HG03025 (cell line): ENCODE data around the gene SLX4IP.
"Not testable (repeated sequence)": the region's sequence is repeated elsewhere in the genome, so short reads cannot be mapped to it uniquely, and the experiment has no call there.

Experiments used
- ATAC-seq: cut with Tn5 transposase; IDR thresholded peaks from one replicate; pipeline ENCODE4 v1.9.1; 2021; ENCODE audit warnings: mild to moderate bottlenecking, moderate library complexity; ENCODE audit not compliant: unreplicated experiment, low FRiP score

SLX4IP gene

DNA sequence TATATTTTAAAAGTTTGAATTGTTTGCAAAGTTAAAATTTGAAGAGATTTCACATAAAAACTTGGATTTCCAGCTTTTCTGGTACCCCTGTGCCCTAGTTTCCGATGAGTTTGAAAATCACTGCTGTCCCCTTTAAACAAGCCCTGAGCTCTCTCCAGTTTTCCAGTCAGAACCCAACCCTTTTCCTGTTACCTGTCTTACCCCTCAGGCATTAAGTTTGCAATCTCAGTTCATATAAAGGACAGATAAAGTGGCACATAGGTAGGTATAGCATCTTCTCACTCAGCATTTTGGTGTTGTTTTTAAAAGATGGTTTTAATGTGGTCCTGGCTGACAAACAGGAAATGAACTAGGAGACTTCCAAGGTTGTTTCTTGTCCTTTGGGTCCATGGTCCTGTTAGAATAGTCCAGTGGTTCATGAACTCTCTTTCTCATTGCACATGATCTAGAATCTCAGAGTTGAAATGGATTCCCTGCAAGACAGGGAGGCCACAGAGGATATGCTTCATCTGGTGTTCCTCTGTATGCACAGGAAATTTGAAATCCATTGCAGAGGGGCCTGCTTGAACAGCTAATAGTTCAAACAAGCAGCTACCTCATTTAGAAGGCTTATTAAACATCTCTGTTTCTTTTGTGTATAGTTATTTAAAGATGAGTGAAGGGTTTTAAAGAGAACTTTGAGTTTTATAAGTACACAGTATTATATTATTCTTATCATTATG lies 156.0 kb downstream of the SLX4IP start:
- no peak for ATAC-seq

DNA sequence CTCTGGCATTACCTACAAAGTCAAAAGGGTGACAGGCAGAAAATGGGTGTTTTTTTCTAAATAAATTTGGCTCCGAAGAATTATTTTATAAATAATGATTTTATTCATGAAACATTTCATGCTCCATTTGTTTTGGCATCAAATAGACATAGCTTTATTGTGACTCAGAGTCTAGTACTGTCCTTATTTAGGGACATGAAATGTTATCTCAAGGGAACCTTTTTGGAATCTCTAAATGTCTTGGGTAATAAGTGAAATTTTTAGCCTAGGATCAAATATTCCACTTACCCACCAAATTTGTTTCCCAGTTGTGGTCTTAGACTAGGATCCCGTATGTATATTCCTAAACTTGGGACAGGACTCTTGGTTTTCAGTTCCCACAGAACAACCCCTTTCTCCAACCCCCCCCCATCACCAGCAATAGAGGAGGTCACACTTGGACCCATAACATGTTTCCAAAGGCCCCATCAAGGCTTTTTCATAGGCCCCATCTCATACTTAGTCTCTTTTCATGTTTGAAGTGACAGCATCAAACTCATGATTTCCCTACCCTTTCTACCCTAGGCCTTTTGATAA lies 156.9 kb downstream of the SLX4IP start:
- no peak for ATAC-seq

DNA sequence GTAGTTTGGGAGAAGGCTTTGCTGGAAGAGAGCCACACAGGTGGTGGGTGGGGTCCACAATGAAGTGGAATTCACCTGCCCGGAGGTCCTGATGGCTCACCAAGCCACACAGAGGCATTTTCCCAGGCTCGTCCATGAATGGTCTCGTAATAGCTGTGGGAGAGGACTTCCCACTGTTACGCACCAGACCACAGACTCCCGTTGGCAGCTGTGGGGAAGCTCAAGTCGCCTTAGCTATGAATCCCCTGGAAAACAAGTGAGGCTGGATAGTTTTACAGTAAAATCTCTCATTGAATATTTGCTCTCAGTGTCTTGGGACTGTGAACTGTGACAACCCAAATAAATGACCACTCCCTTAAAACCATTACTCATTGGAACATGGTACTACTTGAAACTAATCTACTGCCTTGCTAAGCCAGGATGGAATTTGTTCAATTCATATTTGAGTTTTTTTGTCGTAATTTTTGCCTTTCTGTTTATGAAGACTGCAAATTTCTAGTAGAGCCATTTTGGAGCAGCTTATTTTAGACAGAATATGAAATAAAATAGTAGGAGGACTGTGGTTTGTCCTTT lies 159.3 kb downstream of the SLX4IP start:
- no peak for ATAC-seq

DNA sequence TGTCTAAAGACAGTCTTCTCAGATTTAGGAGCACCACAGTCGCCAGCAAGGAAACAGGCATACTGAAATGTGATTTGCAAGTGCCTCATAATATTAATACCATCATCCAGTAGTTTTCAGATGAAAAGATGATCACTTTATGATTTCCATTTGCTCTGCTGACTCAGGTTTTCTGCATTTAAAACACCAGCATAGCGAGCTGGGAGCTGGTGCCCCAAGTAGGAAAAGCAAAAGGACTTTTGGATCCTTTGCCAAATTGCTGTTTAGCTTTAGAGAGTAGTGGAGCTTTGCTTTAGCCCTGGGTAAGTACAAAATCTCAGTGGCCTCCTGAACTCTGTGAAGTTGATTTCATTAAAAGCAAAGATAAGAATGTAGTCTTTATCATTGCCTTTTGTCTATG lies 160.2 kb downstream of the SLX4IP start:
- no peak for ATAC-seq

DNA sequence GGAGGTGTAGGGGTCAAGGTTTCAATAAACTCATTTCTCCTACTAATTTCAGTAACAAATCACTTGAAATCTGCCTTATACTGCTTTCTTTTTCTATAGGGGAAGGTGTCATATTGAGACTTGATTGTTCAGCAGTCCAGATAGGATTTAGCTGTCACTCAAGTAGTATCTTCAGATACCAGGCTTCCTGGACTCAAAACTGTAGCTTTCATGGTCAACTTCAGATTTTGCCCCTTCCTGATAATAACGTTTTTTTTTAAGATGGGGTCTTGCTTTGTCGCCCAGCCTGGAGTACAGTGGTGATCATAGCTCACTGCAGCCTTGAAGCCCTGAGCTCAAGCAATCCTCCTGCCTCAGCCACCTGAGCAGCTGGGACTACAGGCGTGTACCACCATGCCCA lies 160.9 kb downstream of the SLX4IP start:
- ATAC-seq: no peak

DNA sequence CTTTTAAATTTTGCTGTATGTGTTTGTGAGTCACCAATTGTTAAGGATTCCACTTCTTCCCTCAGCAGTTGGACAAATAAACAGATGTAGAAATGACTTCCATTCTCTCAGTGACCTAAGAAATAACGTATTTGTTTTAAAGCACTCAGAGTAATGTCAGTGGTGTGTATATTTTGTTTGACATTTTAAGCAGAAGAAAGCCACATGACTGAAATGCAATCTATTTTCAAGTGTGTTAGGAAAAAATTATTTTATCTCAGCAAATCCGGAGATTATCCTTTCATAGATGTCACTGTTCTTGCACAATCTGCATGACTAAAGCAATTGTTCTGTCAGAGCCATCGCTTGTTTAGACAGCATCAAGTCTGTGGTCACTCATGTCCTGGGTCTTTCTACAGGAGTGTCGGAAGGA lies 161.6 kb downstream of the SLX4IP start:
- ATAC-seq: no peak

DNA sequence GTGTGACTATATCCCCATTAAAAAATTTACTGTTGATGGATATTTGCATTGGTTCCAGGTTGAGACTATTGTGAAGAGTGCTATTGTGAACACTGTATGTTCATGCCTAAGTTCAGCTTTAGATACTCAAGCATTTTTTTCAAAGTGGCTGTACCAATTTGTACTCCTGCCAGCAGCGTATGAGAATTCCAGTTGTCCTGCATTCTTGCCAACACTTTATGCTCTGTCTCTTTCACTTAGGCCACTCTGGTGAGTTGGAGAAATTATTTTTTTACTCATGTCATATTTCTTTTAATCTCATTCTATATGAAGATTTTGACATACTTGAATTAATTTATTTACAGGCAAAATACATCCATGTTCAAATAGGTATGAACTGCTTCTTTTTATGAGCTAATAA lies 162.5 kb downstream of the SLX4IP start:
- no peak for ATAC-seq

DNA sequence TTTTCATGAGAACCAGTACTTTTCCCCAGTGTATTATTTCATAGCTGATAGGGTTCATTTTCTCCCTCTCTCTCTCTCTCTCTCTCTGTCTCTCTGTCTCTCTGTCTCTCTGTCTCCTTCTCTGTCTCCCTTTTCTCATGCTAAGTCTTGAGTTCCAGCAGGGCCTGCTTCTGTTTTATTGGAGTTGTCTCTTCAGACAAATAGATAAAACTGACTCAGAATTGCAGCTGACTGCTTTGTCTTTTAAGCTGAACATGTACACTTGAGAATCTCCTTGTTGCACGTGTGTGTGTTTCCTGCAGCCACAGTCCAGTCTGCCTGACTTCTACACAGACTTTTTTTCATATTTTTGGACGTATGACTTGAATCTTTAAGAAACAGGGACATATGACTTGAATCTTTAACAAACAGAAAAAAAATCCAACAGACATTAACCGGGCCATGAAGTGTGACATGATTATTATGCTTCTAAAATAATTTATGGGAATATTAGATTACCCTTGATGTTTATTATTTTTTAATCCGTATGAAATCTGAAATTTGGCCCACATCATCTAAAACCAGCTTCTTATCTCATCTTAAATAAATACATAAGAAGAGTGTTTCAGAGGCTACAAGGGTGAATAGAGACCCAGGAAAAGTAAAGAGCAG lies 167.2 kb downstream of the SLX4IP start:
- no peak for ATAC-seq

DNA sequence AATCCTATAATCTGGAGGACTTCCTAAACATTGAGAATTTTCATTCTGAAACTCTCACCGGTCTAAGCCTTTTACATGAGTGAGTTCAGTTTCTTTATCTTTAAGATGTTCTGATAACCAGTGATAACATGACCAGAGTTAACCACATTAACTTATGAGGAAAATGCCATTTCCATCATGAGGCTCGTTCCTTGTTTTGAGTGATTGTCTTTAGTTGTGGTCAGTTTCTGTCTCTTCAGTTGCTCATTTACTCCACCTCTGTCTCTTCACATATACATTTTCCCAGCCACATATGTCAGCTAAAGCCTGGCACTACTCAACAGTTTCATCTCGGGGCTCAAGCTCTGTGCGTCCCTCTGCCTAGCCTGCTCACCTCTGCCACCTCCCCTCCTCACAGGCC lies 168.3 kb downstream of the SLX4IP start:
- no peak for ATAC-seq

DNA sequence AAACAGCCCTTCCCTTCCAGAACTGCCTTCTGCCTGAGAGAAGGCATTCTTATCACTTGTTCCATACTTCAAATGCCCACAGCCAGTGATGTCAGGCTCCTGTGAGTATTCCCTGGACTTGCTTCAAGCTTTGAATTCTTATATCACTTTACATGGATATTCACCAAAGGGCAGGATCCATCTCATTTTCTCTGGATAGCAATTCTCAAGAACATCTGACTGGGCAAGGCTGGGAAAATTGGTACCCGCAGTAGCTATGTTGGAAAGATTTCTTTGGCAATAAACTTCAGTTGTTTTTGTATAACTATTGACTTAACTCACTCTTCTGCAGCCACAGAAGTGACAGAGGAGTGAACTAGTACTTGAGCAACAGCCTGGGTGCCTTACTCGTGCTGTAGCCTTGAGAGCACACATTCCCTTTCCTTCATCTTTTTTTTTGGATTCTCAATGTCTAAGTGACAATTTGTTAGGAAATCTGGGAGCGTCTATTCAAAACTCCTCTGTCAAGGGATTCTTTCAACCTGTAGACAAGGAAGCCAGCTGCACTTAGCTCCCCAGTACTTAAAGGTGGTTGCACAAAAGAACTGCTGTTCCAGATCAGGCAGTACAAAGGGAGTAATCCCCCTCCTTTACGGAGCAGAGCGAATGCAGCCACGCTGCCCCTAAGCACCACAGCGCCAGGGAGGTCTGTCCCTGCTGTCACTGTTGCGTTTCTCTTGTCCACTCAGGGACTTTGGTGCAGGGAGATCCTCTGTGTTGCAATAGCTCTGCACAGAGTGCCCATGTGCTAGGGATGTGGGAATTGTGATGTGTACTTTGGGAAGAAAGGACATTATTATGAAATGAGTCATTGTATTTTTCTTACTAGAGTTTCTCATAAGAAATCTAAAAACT lies 169.1 kb downstream of the SLX4IP start:
- no peak for ATAC-seq

DNA sequence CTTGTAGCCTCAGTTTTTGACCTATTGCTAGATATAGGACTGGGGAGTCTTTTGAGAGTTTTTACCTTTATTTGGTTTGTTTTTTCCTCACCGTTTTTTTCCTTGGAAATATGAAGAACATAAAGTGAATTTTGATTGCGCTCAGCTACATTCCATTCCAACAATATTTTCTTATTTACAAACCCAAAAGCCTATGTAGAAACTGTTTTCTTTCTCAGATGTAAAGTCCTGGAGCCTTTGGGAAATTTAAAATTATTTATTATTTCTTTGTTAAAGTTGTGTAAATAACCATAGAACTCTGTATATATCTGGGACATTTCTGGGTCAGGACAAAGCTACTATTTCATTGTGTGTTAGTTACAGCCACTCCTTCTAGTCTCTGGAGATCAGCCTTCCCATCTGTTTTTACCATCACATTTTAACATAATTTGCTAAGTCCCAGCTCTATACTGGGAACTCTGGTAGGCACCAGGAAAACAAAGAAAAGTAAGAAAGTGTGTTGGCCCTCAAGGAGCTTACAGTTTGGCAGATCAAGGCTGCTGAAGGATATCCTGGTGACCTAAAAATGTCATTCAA lies 169.8 kb downstream of the SLX4IP start:
- no peak for ATAC-seq

DNA sequence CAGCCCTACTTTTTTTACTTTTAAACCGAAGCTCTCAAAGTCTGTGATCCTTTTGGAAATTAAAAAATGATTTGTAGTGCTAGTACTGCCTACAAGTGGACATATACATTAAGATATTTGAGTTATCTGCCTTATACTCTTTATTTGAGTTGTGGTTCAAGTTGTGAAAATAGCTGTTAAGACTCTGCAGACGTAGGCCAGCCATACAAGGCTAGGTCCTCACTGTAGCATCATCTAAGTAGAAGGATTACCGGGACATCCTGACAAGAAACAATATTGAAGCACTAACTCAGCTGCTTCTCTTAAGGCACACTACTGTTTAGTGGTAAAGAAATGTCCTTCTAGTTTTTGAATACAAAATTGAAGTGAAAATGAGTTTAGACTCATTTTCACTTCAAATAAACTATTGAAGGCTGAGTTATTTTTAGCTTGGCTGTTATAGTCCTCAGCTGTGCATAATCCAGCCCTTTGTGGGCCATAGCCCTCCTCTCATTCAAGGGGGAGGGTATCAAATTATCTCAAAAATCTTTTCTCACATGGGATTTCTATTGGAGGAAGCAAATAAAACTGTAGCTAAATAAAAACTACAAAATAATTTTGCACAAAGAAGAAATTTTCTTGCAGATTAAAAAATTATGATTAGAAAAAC lies 170.6 kb downstream of the SLX4IP start:
- no peak for ATAC-seq

DNA sequence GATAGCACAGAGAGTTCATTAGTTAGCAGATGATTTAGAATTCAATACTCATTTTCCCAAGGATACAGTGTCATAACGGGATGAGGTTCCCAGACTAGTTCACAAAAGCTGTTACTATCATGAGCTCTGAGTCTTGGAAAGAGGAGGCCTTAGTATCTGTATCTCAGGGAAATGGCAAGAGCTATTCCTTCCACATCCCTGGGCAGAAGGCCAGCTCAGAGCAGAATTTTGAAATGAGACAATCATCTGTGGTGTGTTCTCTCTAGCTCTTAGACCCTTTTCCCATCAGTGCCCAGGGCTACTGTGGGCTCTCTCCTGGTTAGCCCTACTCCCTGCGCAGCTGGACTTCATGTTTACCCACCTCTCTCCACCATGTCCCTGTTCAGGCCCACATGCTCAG lies 174.2 kb downstream of the SLX4IP start:
- no peak for ATAC-seq

DNA sequence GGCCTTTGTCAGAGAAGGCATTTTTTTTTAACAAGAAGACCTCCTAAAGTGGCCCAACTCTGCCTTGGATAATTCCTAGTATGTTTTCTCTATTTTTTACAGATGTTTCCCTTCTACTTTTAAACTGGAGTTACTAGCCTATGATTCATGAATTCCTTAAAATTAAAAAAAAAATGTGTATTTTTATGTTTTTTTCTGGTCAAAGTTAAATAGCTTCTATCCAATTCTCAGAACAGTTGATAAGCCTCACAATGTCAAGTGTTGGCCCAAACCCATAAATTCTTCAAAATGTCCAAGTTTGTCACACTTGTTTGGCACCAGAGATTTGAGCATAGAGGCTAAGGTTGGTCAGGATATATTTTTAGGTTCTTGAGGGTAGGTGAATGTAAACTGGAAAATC lies 174.7 kb downstream of the SLX4IP start:
- ATAC-seq: no peak

DNA sequence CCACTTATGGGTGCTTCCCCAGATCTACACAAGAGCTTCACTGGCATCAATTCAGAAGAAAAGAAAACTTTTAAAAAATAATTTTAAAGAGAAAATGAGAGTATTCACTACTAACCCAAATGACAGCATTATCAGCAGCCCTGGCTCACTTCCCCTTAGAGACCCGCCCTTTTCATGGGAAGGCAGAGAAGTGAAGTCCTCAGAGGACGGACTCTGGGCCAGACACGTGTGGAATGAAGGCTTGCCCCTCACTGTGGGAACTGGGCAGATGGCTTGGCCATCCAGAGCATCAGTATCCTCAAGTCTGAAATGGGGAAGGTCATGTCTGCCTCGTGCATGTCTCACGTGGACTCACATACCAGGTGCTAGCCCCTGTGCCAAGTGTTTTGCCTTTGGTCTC lies 175.1 kb downstream of the SLX4IP start:
- no peak for ATAC-seq

DNA sequence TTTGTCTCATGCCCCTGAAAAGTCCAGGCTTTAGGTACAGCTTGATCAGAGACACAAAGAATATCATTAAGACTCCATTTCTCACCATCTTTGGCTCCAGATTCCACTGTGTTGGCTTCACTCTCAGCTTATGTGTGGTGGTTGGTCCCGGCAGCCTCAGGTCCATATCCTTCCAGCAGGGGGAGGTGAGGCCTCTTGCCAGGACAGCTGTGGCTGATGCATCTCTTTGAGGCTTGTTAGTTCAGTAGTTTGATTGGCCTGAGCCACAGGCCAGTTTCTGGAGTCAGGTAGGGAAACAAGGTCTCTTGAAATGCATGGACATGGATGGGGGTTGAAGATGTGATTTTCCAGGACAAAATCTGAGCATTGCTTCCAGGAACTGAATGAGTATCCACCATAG lies 176.3 kb downstream of the SLX4IP start:
- no peak for ATAC-seq

DNA sequence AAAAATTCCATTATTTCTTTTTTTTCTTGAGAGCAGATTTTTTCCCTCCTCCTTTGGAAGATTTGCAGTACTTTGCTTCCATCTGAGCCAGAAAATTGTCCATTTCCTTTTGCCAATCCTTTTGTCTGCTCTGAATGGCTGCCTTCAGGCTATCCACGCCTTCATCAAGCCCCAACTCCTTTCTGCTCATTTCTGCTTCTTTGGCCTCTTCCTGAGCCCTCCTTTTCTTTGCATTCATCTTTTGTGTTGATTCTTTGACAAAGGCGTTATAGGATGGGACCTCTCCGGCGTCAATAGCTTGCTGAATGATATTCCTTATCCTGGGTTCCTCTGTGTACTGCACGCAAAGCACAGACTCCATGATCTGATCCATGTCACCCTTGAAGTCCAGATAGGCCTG lies 178.3 kb downstream of the SLX4IP start:
- ATAC-seq: not testable (repeated sequence)

DNA sequence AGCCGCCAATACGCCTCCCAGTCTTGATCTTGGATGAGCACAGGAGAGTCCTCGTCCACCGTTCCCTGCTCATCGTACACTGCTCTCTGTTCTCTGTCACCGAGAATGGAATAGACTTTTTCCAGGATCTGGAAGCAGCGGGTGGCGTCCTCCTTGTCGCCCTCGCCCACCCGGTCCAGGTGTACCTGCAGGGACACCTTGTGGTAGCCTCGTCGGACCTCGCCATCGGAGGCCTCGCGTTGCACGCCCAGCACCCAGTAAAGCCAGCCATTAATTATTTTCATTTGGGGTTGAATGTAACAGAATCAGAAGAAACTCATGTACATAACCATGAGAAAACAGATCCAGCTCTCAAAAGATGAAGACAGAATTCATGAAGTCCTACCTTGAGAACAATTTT lies 178.8 kb downstream of the SLX4IP start:
- no peak for ATAC-seq

DNA sequence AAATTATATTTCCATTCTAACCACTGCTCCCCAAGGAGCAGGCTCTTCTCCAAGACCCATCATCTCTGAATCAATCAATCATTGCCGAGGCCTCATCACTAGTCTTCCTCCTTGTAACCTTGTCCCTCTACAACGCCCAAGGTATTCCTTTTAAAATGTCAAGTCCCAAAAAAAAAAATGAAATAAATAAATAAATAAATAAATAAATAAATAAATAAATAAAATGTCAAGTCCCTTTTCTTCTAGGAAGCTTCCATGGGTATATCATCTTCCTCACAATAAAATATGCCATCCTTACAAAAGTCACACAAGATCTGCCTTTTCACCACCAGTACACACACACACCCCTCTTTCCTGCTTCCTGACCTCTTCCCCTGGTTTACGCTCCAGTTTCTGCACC lies 181.1 kb downstream of the SLX4IP start:
- ATAC-seq: no peak
